ENCODE results near the gene GPX4.

GPX4 gene

GRCh38 chr19:1118999-1119398 is 15.2 kb downstream of the GPX4 start:
- H2BK15ac ChIP-seq (ENCODE audit: low read length) = no peak overlapping the region
- H3K79me1 ChIP-seq (ENCODE audit: low read depth, low read length) = peaks cover 4% of the 10 kb centered on the region
- no peak overlapping the region for H2BK12ac ChIP-seq (ENCODE audit: low read length)
- H3K36me3 ChIP-seq (replicated peaks in 1 of 2; ENCODE audit: control insufficient read depth in 2 of 2, insufficient read depth in 2 of 2, low read length in 2 of 2) = peaks cover 21 to 83% of the 10 kb centered on the region in 2 donors
- no peak overlapping the region for H2AK5ac ChIP-seq (ENCODE audit: low read depth, low read length)
- no peaks in the 10 kb centered on the region for H3K9me3 ChIP-seq (replicated peaks in 1 of 2; ENCODE audit: control insufficient read depth in 2 of 2, insufficient read depth in 1 of 2, low read depth in 1 of 2, low read length in 2 of 2)
- no peak overlapping the region for H3K4ac ChIP-seq (ENCODE audit: low read length)
- no peaks in the 10 kb centered on the region for H3K27me3 ChIP-seq (ENCODE audit: control insufficient read depth in 3 of 3, insufficient read depth in 3 of 3, low read depth in 1 of 3, low read length in 3 of 3)
- DNase-seq (ENCODE audit: low spot score) = no peak
- no peak overlapping the region for H2AFZ ChIP-seq (ENCODE audit: low read length)
- peak overlapping the region; percentile 5 for H2BK5ac ChIP-seq (ENCODE audit: low read length)
- H2BK120ac ChIP-seq (ENCODE audit: low read depth, low read length) = no peak overlapping the region
- no peak overlapping the region for H3K4me3 ChIP-seq (ENCODE audit: low read length in 2 of 2)
- peak overlapping the region; percentile 21 for H3K9ac ChIP-seq (ENCODE audit: low read depth, low read length, poor library complexity)
- no peak overlapping the region for H4K91ac ChIP-seq (ENCODE audit: low read depth, low read length, poor library complexity)
- H3K4me1 ChIP-seq (ENCODE audit: control insufficient read depth in 2 of 2, insufficient read depth in 1 of 2, low read depth in 1 of 2, low read length in 2 of 2) = no peaks in the 10 kb centered on the region
- H3K23ac ChIP-seq (ENCODE audit: low read depth, low read length, poor library complexity) = peak overlapping the region; percentile 85
- H3K4me2 ChIP-seq (ENCODE audit: insufficient read depth, low read length, poor library complexity, severe bottlenecking) = no peak overlapping the region
- no peak overlapping the region for H4K8ac ChIP-seq (ENCODE audit: low read depth, low read length)
- no peak overlapping the region for H3K14ac ChIP-seq (ENCODE audit: low read length)
- no CpG with 5 or more reads among the region's 34 CpGs for WGBS, 2 donors (ENCODE audit: extremely low coverage in 2 of 2, insufficient read length in 2 of 2, insufficient replicate concordance in 1 of 2)
- peak overlapping the region; percentile 64 for H3K18ac ChIP-seq (ENCODE audit: low read length)
- H3K27ac ChIP-seq (replicated peaks; ENCODE audit: low read length) = no peak overlapping the region

GRCh38 chr19:1119475-1120217 is 15.9 kb downstream of the GPX4 start:
- Histone ChIP-seq H2BK15ac (ENCODE audit: low read length) (no peak overlapping the region), H4K8ac (ENCODE audit: low read depth, low read length) (no peak overlapping the region), H3K9ac (ENCODE audit: low read depth, low read length, poor library complexity) (no peak overlapping the region), H2BK12ac (ENCODE audit: low read length) (no peak overlapping the region), H3K9me3 (replicated peaks in 1 of 2; ENCODE audit: control insufficient read depth in 2 of 2, insufficient read depth in 1 of 2, low read depth in 1 of 2, low read length in 2 of 2) (no peaks in the 10 kb centered on the region), H3K23ac (ENCODE audit: low read depth, low read length, poor library complexity) (no peak overlapping the region), H3K36me3 (replicated peaks in 1 of 2; ENCODE audit: control insufficient read depth in 2 of 2, insufficient read depth in 2 of 2, low read length in 2 of 2) (peaks cover 22 to 83% of the 10 kb centered on the region in 2 donors), H2AFZ (ENCODE audit: low read length) (no peak overlapping the region), H4K91ac (ENCODE audit: low read depth, low read length, poor library complexity) (no peak overlapping the region), H2BK120ac (ENCODE audit: low read depth, low read length) (no peak overlapping the region), H3K4ac (ENCODE audit: low read length) (no peak overlapping the region), H3K79me1 (ENCODE audit: low read depth, low read length) (peaks cover 4% of the 10 kb centered on the region), H3K18ac (ENCODE audit: low read length) (peak overlapping the region; percentile 57), H3K4me3 (ENCODE audit: low read length in 2 of 2) (no peak overlapping the region), H3K27me3 (ENCODE audit: control insufficient read depth in 3 of 3, insufficient read depth in 3 of 3, low read depth in 1 of 3, low read length in 3 of 3) (no peaks in the 10 kb centered on the region), H2AK5ac (ENCODE audit: low read depth, low read length) (peak overlapping the region; percentile 46), H3K4me2 (ENCODE audit: insufficient read depth, low read length, poor library complexity, severe bottlenecking) (no peak overlapping the region), H3K27ac (replicated peaks; ENCODE audit: low read length) (no peak overlapping the region), H3K14ac (ENCODE audit: low read length) (peak overlapping the region; percentile 82), H3K4me1 (ENCODE audit: control insufficient read depth in 2 of 2, insufficient read depth in 1 of 2, low read depth in 1 of 2, low read length in 2 of 2) (no peaks in the 10 kb centered on the region), H2BK5ac (ENCODE audit: low read length) (no peak overlapping the region)
- WGBS, 2 donors (ENCODE audit: extremely low coverage in 2 of 2, insufficient read length in 2 of 2, insufficient replicate concordance in 1 of 2) = no CpG with 5 or more reads among the region's 50 CpGs
- DNase-seq (ENCODE audit: low spot score) = no peak

- Histone ChIP-seq H3K27me3 (ENCODE audit: control insufficient read depth in 3 of 3, insufficient read depth in 3 of 3, low read depth in 1 of 3, low read length in 3 of 3) (no peaks in the 10 kb centered on the region), H2BK5ac (ENCODE audit: low read length) (no peak overlapping the region), H3K18ac (ENCODE audit: low read length) (no peak overlapping the region), H2BK120ac (ENCODE audit: low read depth, low read length) (no peak overlapping the region), H3K27ac (replicated peaks; ENCODE audit: low read length) (no peak overlapping the region), H3K4me3 (ENCODE audit: low read length in 2 of 2) (no peak overlapping the region), H2BK15ac (ENCODE audit: low read length) (no peak overlapping the region), H3K4ac (ENCODE audit: low read length) (no peak overlapping the region), H4K91ac (ENCODE audit: low read depth, low read length, poor library complexity) (no peak overlapping the region), H3K9me3 (replicated peaks in 1 of 2; ENCODE audit: control insufficient read depth in 2 of 2, insufficient read depth in 1 of 2, low read depth in 1 of 2, low read length in 2 of 2) (no peaks in the 10 kb centered on the region), H3K36me3 (replicated peaks in 1 of 2; ENCODE audit: control insufficient read depth in 2 of 2, insufficient read depth in 2 of 2, low read length in 2 of 2) (peaks cover 23 to 87% of the 10 kb centered on the region in 2 donors), H3K9ac (ENCODE audit: low read depth, low read length, poor library complexity) (peak overlapping the region; percentile 4), H2AFZ (ENCODE audit: low read length) (no peak overlapping the region), H3K23ac (ENCODE audit: low read depth, low read length, poor library complexity) (no peak overlapping the region), H3K79me1 (ENCODE audit: low read depth, low read length) (peaks cover 6% of the 10 kb centered on the region), H3K4me1 (ENCODE audit: control insufficient read depth in 2 of 2, insufficient read depth in 1 of 2, low read depth in 1 of 2, low read length in 2 of 2) (no peaks in the 10 kb centered on the region), H2AK5ac (ENCODE audit: low read depth, low read length) (no peak overlapping the region), H3K14ac (ENCODE audit: low read length) (peak overlapping the region; percentile 38), H2BK12ac (ENCODE audit: low read length) (no peak overlapping the region), H4K8ac (ENCODE audit: low read depth, low read length) (no peak overlapping the region), H3K4me2 (ENCODE audit: insufficient read depth, low read length, poor library complexity, severe bottlenecking) (no peak overlapping the region)
- no CpG with 5 or more reads among the region's 10 CpGs for WGBS, 2 donors (ENCODE audit: extremely low coverage in 2 of 2, insufficient read length in 2 of 2, insufficient replicate concordance in 1 of 2)
- DNase-seq (ENCODE audit: low spot score) = no peak
Measured at GRCh38 chr19:1121395-1121794, 17.6 kb downstream of the GPX4 start.

GRCh38 chr19:1122021-1122971 is 18.5 kb downstream of the GPX4 start:
- WGBS, 2 donors (ENCODE audit: extremely low coverage in 2 of 2, insufficient read length in 2 of 2, insufficient replicate concordance in 1 of 2) = 86% methylated on average over 1 of the region's 63 CpGs; no CpG with 5 or more reads in 1 of the 2 donors
- DNase-seq (ENCODE audit: low spot score) = no peak
- H3K4me2 ChIP-seq (ENCODE audit: insufficient read depth, low read length, poor library complexity, severe bottlenecking) = no peak overlapping the region
- H4K8ac ChIP-seq (ENCODE audit: low read depth, low read length) = no peak overlapping the region
- peak overlapping the region; percentile 44 for H3K9ac ChIP-seq (ENCODE audit: low read depth, low read length, poor library complexity)
- H3K18ac ChIP-seq (ENCODE audit: low read length) = no peak overlapping the region
- H3K27ac ChIP-seq (replicated peaks; ENCODE audit: low read length) = no peak overlapping the region
- no peak overlapping the region for H4K91ac ChIP-seq (ENCODE audit: low read depth, low read length, poor library complexity)
- H3K14ac ChIP-seq (ENCODE audit: low read length) = peak overlapping the region; percentile 47
- peak overlapping the region; percentile 97 for H3K23ac ChIP-seq (ENCODE audit: low read depth, low read length, poor library complexity)
- H2BK12ac ChIP-seq (ENCODE audit: low read length) = peak overlapping the region; percentile 46
- no peak overlapping the region for H2BK120ac ChIP-seq (ENCODE audit: low read depth, low read length)
- H2BK15ac ChIP-seq (ENCODE audit: low read length) = no peak overlapping the region
- H2BK5ac ChIP-seq (ENCODE audit: low read length) = no peak overlapping the region
- H2AK5ac ChIP-seq (ENCODE audit: low read depth, low read length) = peak overlapping the region; percentile 75
- no peak overlapping the region for H3K4ac ChIP-seq (ENCODE audit: low read length)
- H3K79me1 ChIP-seq (ENCODE audit: low read depth, low read length) = peaks cover 8% of the 10 kb centered on the region
- H2AFZ ChIP-seq (ENCODE audit: low read length) = no peak overlapping the region
- H3K36me3 ChIP-seq (replicated peaks in 1 of 2; ENCODE audit: control insufficient read depth in 2 of 2, insufficient read depth in 2 of 2, low read length in 2 of 2) = peaks cover 21 to 87% of the 10 kb centered on the region in 2 donors
- H3K4me3 ChIP-seq (ENCODE audit: low read length in 2 of 2) = no peak overlapping the region
- H3K9me3 ChIP-seq (replicated peaks in 1 of 2; ENCODE audit: control insufficient read depth in 2 of 2, insufficient read depth in 1 of 2, low read depth in 1 of 2, low read length in 2 of 2) = no peaks in the 10 kb centered on the region
- no peaks in the 10 kb centered on the region for H3K4me1 ChIP-seq (ENCODE audit: control insufficient read depth in 2 of 2, insufficient read depth in 1 of 2, low read depth in 1 of 2, low read length in 2 of 2)
- H3K27me3 ChIP-seq (ENCODE audit: control insufficient read depth in 3 of 3, insufficient read depth in 3 of 3, low read depth in 1 of 3, low read length in 3 of 3) = no peaks in the 10 kb centered on the region

All from neuronal stem cell (in vitro differentiated cells).